ENCODE measurements around the gene PCDH9.

DNA sequence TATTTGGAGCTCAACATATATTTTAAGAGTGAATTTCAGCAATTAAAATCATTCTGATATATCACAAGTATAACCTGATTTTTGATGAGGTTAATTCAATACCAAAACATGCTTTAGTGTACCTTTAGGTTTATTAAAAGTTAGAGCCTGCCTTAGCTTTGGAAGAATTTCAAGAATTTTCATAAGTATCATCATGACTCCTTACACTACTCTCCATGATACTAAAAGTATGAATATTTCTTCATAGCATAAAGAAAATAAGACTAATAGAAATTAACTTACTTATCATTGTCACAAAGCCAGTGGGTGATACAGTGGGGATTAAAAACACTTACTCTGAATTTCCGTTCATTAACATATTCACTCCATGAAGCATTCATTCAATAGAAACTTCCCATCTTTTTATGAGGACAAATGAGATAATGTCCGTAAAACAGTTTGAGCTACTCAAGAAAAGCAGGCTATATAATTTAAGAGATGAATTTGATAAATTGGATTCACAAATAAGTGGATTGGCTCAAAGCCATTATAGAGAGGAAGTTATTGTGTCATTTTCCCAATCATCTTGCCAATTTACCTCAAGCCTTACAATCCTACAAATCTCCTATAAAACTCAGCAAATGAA, 214.0 kb downstream of the PCDH9 start:
- TF ChIP-seq, protein P1, sequence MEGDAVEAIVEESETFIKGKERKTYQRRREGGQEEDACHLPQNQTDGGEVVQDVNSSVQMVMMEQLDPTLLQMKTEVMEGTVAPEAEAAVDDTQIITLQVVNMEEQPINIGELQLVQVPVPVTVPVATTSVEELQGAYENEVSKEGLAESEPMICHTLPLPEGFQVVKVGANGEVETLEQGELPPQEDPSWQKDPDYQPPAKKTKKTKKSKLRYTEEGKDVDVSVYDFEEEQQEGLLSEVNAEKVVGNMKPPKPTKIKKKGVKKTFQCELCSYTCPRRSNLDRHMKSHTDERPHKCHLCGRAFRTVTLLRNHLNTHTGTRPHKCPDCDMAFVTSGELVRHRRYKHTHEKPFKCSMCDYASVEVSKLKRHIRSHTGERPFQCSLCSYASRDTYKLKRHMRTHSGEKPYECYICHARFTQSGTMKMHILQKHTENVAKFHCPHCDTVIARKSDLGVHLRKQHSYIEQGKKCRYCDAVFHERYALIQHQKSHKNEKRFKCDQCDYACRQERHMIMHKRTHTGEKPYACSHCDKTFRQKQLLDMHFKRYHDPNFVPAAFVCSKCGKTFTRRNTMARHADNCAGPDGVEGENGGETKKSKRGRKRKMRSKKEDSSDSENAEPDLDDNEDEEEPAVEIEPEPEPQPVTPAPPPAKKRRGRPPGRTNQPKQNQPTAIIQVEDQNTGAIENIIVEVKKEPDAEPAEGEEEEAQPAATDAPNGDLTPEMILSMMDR (conservative IDR thresholded peaks at IDR 0.05; ENCODE audit: low read length): no peak
- TF ChIP-seq EZH2phosphoT487 (IDR thresholded peaks at IDR 0.05; ENCODE audit: borderline replicate concordance): no peak

Data from Loucy (cell line).